GM12801 (cell line): ENCODE results near the gene DOCK1.

Source experiments
- TF ChIP-seq, protein P1 (sequence below): IDR thresholded peaks from one replicate; pipeline ENCODE4 v1.5.1; 2011; ENCODE audit warnings: control low read depth; ENCODE audit not compliant: insufficient read length; ENCODE audit errors: extremely low read depth

Gene DOCK1

DNA sequence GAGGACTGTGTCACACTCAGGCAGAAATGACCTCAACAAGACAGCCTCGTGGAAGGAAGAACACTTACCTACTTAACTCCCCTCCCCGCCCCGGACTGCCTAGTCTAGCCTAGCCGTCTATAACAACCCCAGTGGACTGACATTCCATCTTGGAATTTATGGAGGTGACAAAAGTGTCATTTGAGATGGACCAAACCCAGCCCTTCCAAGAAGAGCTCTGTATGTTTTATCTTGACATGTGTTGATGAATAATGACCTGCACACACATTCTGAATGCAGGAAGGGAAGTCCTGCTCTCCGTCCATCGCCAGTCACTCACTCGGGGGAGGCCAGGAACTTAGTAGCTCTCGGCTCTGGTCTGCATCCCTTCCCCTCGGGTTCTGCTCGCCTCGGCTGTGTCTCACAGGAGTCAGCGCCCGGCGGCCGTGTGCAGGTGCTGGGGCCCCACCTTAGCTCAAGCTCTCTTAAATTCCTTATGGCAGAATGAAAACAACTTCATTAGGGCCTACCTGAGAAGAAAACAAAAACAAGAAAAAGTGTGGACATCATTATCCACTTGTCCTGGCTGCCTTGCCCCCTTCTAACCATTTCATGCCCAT is 503.0 kb downstream of the DOCK1 start:
- TF ChIP-seq, protein P1, sequence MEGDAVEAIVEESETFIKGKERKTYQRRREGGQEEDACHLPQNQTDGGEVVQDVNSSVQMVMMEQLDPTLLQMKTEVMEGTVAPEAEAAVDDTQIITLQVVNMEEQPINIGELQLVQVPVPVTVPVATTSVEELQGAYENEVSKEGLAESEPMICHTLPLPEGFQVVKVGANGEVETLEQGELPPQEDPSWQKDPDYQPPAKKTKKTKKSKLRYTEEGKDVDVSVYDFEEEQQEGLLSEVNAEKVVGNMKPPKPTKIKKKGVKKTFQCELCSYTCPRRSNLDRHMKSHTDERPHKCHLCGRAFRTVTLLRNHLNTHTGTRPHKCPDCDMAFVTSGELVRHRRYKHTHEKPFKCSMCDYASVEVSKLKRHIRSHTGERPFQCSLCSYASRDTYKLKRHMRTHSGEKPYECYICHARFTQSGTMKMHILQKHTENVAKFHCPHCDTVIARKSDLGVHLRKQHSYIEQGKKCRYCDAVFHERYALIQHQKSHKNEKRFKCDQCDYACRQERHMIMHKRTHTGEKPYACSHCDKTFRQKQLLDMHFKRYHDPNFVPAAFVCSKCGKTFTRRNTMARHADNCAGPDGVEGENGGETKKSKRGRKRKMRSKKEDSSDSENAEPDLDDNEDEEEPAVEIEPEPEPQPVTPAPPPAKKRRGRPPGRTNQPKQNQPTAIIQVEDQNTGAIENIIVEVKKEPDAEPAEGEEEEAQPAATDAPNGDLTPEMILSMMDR = no peak

DNA sequence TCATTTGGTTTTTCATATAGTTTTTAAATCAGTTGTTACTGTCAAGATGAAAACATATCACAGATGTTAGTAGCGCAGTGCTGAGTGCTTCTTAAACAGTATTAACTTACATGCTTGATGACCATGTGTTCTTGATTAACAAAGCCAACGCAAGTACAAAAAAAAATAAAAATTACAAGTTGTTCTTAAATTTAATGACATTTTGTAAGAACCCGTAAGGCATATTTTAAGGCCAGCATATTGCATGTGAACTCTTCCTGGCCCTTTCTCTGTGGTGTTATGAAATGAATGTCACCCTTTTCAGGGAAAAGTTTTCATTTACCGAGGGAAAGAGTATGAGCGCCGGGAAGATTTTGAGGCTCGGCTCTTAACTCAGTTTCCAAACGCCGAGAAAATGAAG is 503.5 kb downstream of the DOCK1 start:
- TF ChIP-seq, protein P1 = no peak

DNA sequence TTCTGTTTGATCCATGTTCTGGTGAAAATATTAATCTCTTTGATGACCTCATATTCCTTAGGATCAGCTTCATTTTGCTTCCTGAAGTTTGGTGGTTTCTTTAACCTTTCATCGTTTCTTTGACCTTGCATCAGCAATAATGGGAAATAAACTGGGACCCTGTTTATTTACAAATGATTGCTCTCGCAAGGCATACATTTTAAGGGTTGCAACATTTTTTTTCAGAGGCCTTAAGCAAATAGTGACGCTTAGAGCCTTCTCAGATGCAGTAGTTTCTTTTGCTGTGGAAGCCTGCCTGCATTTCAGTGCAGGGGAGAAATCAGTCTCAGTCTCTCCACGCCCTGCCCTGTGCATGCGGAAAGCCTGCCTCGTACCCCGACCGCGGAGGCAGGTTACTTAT is 504.8 kb downstream of the DOCK1 start:
- TF ChIP-seq, protein P1 = no peak

DNA sequence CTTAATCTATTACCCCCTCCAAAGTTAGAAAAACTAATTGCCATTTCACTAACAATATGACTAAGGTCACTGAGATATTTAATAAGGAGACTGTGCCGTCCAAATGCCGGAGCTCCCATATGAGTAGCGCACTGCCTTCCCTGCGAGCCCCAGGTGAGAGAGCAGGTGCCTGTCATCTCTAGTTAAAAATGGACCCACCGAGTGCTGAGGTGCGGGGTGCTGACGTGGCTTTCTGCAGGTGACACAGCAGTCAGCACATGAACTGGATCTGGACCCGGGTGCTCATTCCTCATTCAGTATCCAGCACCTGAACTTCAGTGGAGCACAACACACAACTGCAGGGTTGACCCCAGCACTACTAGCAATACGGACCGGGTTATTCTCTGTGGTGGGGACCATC is 505.8 kb downstream of the DOCK1 start:
- TF ChIP-seq, protein P1 = no peak

DNA sequence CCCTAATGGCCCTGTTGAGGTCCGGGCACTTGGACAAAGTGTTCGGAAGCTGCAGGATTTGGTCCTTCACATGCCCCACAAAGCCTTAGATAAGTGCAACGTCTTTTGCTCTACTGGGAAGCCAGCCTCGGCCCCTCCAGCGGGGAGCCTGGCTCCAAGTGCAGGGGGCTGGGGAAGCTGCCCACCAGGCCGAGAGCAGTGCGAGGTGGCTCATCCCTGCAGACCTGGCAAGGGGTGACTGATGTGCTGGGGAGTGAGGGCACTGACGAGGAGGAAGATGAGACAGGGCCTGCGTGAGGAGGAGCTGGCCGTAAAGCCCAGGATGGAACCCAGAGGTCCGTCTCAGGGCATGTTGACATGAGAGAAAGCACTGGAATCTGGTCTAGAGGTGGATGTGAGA is 508.1 kb downstream of the DOCK1 start:
- TF ChIP-seq, protein P1 = no peak

DNA sequence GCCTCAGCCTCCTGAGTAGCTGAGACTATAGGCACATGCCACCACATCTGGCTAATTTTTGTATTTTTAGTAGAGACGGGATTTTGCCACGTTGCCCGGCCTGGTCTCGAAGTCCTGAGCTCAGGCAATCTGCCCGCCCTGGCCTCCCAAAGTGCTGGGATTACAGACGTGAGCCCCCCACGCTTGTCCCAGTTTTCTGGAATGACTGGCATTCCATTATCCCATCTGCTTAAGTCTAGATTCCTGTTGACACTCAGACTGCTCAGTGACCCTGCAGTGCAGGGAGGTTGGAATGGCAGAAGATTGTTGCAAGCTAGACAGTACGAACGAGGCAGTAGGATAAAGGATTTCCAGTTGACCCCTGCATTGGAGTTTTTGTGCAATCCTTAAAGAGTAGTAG is 508.8 kb downstream of the DOCK1 start:
- TF ChIP-seq, protein P1 = no peak

DNA sequence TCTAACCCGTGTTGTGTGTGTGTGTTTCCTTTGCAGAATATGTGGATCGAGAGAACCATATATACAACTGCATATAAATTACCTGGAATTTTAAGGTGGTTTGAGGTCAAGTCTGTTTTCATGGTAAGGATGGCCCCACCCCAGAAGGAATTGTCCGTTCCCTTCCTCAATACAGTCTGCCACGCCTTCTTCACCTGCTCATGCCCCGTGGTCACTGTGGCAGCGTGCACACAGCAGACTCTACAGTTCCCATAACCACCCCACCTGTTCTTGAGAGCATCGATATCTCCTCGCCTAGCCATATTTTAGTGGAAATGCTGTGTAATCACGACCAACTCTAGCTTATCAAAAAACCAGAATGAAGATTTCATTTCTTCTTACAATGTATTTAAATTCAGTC is 509.9 kb downstream of the DOCK1 start:
- TF ChIP-seq, protein P1 = no peak
